GM19240 (cell line): ENCODE results near the gene PAQR6.

Experiments
- DNase-seq: peaks from one replicate; pipeline ENCODE4 v3.0.0; 2011; ENCODE audit warnings: low spot score; ENCODE audit not compliant: insufficient read length

Gene PAQR6

DNA sequence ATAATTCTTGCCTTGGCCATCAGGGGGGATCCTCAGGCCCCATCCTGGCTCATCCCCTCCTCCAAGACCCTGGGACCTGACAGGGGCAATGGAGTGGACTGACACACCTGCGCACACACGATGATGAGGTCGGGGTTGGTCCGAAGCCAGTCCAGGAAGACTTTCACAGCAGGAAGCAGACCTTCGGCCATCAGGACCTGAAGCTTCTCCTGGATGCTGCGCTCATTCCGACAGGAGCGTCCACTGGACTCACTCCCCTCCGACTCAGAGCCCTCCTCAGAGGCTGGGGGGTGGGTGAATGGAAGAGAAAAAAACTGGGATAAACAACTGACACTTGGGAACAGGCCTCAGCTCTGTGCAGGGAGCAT, 15.4 kb upstream of the PAQR6 start:
- DNase-seq: no peak

DNA sequence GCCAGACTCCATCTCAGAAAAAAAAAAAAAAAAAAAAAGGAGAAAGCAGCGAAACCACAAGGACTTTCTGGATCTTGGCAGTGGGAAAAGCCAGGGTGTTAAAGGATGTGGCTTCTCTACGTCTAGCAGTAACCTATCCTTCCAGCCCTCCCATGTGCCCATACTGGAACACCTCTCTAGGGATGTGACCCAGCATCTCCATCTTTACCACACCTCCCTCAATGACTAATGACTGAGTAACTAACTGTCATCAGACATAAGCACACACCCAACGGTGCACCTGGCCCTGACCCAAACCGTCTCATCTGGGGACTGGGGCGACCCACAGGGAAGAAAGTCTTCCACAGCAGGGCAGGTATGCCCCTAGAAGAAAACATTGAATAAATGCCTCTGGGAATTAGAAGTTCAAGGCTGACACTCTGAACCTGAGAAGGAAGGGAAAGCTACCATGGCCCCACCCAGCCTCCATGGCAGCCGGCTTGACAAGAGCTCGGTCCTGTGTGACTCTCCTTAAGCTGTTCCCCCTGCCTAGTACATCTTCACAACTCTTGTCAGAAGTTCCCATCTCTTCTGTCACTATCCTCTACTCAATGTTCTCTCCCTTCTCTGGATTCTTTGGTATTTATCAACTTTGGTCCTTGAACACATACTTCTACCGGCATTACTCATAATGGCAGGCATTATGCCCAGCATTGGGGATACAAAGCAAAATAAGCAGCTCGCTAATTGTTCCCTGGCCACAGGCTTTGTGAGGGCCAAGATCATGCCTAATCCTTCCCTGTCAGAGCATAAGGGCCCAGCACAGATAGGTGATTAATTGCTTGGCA, 14.8 kb upstream of the PAQR6 start:
- DNase-seq: no peak

DNA sequence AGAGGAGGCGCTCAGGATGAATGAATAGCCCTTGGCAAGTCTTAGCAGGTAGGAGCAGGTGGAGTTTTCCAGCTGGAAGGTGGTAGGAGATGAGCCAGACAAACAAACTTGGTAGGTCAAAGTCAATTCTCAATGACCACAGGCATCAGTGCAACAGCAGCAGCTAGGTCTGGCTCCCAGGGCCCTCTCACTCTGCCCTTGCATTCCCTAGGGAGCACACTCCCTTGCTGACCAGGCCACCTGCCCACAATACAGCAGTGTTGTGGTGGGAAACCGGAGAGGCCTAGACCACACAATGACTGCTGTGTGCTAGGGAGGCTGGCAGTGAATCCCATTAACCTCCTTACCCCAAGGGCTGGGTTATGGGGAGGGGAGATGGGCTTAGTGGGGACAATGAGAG, 13.0 kb upstream of the PAQR6 start:
- no peak for DNase-seq

DNA sequence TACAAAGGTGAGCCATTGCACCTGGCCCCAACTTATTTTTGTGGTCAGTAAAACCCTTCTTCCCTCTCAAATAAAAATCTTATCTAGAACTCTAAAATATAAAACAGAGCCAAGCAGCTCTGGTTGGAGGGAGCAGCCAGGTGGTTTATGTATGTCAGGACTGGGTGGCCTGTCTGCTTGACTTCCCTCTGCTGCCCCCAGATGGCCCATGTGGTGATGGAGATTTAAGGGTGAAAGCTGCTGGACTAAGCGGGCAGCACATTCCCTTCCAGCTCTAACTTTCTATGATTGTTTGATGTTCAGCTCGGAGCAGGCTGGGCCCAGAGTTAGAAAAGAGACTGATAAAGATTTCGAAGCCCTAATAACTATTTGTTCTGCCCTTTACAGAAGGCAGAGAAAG, 11.9 kb upstream of the PAQR6 start:
- DNase-seq: no peak

DNA sequence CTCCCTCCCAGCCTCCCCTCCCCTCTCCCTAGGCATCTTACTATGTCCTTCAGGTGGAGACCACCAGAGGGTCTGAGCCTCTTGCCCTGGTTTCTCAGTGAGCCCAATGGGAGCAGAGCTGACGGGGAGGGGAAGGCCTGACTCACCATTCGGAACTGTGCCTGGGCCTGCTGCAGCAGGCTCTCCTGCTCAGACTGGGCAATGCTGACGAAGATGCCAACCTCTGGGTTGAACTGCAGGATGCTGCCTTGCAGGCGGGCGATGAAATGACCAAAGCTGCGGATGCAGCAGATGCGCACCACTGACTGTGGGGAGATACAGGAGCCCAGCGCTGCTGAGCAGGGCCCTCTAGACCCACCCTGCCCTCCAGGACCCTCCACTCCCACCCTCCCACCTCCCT, 11.0 kb upstream of the PAQR6 start:
- DNase-seq: no peak

DNA sequence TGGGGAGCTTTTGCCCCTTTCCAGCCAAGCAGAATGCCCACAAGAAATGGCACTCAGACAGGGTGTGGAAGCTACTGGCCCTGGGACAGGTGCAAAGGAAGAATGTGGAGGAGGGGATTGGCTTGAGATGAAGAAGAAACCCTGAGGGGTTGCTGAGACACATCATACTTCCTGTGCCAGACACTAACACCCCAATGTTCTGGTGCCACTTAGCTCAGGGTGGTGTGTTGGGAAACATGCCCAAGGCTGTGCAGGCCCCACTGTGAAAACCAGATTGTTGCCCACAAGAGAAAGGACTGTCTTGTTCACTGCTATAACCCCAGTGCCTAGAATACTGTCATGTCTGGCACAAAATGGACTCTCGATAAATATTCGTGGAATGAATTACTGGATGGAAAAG, 9.9 kb upstream of the PAQR6 start:
- no peak for DNase-seq

DNA sequence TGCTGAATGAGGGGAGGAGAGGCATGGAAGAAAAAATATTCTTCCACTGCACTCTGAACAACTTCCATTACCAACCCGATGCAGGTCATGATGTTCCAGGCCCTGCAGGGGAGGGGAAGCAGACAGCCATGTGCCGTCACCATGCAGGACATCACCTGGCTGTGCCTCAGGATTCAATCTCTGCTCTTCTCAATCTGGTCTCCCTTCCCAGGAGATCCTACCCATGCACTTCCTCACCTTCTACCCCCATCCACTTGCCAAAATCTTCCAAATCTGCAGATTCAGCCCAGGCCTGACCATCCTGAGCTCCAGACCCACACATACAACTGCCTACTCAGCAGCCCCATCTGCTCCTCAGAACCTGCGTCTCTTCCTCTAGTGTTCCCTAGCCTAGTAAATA, 5.8 kb upstream of the PAQR6 start:
- DNase-seq: no peak

DNA sequence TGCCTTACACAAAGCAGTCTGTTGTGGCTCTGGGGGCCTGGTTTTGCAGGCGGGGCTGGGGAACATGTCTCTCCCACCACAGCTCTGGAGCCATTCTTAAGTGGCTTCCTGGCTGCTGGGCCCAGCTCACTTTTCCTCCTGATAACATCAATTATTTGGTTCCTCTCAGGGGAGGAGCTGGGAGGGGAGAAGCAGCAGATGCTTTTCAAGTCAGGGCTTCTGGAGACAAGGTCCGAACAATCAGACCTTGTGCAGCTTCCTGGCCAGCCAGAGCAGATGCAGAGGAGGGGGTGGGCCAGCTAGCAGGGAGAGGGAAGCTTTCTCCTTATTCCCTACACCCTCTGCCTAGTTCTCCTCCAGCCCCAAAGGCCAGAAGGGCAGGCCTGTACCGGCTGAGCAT, 3.7 kb upstream of the PAQR6 start:
- DNase-seq: no peak

DNA sequence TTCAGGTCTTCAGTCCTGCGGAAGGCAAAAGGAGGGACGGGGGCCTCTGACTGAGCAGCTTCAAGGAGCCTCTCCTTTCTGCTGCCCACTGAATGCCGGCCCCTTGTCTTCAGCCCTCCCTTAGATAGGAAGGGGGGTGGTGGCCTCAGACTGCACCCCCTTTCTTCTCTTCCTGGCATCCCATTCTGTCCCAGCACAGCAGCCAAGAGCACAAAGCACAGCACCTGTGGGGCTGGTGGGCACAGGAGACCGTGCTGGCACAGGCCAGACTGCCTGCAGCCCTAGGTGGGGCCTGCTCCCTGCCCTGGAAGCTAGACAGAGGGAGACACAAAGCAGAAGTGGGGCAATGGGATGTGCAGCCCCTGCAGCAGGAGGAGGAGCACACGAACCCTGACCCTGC, 1.7 kb upstream of the PAQR6 start:
- no peak for DNase-seq

DNA sequence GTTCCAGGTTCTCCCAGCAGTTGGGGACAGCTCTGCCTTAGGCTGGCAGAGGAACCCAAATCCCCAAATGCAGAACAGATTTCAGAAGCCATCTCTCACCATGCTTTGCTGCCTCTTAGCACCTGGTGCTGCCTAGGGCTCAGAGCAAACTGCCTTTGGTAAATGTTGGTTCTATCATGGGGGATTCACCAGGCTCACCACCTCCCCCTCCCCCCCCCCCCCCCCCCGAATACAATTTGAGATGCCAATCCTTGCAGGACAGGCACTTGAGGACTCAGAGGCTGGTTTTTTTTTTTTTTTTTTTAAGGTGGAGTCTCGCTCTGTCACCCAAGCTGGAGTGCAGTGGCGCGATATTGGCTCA, 447 bp upstream of the PAQR6 start:
- DNase-seq: no peak

DNA sequence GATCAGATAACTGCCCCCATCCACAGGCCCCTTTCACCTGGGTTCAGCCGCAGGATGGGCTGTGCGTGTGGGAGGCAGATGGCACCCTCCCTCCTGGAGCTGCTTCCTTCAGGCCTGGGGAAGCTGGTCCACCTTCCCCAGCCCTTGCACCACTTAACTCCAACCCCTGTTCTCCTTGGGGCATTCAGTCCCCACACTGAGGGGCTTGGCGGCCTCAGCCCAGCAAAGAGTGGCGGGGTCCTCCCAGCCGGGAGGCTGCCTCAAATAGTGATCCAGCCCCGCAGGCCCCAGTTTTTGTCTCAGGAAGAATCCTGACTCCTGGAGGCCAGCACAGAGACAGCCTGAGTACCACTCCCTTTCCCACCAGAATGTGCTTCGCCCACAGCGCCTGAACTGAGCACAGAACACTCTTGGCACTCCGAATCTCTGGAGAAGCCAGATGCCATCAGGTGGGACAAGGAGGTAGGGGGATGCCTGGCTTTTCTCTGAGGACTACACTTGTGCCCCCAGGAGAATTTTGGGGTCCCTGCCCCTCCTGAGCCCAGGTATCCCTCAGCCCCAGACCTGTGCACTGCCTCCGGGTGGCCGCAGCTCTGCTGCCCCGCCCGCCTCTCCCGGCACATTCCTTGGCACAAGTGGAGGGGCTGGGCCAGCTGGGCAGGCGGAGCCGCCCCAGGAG, 936 bp downstream of the PAQR6 start:
- DNase-seq: no peak

DNA sequence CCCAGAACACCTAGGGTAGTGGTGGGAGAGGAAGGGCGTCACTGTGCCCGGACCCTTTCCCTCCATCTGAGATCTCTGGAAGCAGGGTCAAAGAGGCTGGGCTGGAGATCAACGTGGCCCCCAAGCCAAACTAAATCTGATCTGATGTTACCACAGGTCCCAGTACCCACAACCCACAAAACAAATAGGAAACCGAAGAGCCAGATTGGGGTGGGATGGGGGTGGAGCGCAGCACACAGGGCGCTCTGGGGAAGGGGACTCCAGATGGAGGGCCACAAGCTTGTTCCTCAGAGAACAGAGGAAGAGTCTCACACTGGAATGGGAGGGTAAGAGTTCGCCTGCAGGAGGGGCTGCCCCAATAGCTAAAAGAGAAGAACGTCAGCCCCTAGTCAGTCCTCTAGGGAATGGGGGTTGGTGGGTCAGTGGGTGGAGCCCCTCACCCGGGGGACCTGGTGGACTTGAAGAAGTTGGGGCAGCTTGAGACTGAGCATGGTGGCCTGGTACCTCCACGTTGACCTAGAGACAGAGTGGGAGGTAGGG, 1.5 kb downstream of the PAQR6 start:
- DNase-seq: no peak

DNA sequence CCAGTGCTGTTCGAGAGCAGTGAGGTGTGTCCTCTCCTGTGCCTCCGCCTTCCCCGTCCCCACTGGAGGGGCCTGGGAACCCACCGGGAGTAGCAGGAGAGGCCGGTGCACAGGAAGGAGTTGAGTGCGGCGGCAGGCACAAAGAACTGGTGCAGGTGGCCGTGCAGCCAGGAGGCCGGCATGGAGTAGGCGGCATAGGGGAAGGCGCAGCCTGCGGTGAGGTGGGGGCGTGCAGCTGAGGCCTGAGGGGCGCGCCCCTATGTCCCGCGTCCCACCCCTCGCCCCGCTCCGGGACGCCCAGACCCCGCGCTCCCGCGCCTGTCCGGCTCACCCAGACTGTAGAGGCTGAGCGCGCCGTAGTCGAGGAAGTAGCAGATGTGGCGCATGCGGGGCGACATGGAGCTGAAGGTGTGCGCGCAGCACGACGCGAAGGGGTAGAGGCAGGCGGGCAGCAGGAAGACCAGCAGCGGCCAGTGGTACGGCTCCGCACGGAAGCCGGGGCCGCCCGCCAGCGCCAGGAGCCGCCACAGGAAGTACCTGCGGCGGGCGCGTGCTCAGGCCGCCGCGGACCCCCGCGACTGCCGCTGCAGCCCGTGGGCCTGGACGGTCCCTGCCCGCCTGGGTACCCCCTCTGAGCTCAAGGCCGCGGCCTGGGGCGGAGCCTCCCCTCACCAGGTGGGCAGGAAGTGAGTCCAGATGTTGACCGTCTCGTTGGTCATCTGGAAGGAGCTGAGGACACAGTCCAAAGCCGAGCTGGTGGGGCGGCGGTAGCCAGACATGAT, 2.2 kb downstream of the PAQR6 start:
- no peak for DNase-seq

DNA sequence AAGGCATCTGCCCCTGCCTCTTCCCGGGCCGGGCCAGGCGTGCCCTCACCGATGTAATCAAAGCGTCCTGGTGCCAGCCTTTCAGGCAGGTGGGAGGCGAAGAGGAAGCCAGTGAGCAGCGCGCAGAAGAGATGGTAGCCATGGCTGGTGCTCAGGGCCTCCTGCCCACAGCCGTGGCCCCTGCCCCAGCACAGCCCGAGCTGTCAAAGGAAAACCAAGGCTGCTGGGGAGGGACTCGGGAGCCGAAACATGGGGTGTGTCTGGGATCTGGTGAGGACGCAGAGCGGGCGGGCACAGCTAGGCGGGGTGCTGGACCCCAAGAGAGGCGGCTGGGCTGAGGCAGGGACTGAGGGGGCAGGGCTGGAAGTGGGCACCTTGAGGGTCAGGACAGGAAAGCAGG, 3.1 kb downstream of the PAQR6 start:
- DNase-seq: no peak

DNA sequence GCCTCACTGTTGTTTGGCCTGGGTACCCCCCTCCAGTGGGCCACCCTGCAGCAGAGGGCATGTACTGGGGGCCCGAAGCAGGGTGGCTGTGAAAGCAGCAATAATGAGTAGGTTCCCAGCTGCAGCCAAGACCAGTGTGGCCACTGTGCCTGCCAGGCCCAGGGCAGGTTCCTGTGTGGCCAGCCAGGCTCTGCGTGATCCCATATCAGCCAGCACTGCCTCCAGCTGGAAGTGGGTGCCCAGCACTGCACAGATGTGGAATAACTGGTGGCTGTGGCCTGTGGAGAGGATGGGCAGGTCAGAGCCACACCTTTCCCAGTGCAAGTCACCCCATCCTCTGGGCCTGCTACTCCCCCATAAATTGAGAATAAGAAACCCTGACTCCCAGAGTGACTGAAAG, 3.7 kb downstream of the PAQR6 start:
- DNase-seq: no peak

DNA sequence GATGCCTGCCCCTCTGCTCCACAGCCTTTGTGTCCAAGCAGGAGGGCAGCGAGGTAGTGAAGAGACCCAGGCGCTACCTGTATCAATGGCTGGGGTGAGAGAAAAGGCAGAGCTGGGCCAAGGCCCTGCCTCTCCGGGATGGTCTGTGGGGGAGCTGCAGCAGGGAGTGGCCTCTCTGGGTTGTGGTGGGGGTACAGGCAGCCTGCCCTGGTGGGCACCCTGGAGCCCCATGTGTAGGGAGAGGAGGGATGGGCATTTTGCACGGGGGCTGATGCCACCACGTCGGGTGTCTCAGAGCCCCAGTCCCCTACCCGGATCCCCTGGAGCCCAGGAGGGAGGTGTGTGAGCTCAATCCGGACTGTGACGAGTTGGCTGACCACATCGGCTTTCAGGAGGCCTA, 5.1 kb downstream of the PAQR6 start:
- no peak for DNase-seq

DNA sequence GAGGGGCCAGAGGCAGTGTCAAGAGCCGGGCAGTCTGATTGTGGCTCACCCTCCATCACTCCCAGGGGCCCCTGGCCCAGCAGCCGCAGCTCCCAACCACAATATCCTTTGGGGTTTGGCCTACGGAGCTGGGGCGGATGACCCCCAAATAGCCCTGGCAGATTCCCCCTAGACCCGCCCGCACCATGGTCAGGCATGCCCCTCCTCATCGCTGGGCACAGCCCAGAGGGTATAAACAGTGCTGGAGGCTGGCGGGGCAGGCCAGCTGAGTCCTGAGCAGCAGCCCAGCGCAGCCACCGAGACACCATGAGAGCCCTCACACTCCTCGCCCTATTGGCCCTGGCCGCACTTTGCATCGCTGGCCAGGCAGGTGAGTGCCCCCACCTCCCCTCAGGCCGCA, 5.9 kb downstream of the PAQR6 start, which contains the start of gene BGLAP:
Gene BGLAP, plus strand, starts transcription at position 259 of the 400 bp plus-strand sequence. Its CDS starts 48 bp downstream, at position 307.
- DNase-seq: no peak

DNA sequence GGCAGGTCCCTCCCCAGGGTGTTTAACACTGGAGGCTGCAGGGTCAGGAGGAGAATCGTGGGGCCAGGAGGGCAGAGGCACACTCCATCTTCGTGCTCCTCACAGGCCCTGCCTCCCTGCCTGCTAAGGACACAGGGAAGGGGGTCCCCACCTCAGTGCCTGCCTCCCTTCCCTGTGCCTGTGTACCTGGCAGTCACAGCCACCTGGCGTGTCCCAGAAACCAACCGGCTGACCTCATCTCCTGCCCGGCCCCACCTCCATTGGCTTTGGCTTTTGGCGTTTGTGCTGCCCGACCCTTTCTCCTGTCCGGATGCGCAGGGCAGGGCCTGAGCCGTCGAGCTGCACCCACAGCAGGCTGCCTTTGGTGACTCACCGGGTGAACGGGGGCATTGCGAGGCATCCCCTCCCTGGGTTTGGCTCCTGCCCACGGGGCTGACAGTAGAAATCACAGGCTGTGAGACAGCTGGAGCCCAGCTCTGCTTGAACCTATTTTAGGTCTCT, 6.5 kb downstream of the PAQR6 start:
- DNase-seq: no peak

DNA sequence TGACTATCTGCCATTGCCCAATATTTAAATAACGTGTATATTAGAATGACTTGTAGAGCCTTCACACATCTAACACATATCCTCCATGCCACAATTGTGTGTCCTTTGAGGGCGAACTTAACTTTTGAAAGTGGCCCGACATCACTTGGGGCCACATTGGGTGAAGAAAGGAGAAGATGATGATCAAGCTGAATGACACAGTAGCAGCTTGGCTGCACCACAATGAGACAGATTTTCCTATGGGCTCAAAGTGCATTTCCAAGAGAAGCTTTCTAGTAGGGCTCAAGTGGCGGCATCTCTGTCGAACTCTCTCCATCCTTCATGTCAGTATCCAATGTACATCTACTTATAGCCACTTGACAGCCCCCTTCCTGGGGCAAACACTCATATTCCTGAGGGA, 9.6 kb downstream of the PAQR6 start:
- DNase-seq: no peak

DNA sequence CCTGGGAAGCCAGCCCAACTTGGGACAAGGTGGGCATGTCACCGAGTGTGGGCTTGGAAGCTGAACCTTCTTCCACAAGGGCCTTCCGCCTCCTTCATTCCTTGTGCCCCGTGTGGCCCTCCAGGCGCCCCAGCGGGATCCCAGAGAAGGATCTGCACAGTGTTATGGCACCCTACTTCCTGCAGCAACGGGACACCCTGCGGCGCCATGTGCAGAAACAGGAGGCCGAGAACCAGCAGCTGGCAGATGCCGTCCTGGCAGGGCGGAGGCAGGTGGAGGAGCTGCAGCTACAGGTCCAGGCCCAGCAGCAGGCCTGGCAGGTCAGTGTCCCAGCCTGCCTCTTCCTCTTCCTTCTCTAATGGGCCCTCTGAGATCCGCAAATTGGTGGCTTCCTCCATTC, 11.7 kb downstream of the PAQR6 start:
- DNase-seq: no peak

DNA sequence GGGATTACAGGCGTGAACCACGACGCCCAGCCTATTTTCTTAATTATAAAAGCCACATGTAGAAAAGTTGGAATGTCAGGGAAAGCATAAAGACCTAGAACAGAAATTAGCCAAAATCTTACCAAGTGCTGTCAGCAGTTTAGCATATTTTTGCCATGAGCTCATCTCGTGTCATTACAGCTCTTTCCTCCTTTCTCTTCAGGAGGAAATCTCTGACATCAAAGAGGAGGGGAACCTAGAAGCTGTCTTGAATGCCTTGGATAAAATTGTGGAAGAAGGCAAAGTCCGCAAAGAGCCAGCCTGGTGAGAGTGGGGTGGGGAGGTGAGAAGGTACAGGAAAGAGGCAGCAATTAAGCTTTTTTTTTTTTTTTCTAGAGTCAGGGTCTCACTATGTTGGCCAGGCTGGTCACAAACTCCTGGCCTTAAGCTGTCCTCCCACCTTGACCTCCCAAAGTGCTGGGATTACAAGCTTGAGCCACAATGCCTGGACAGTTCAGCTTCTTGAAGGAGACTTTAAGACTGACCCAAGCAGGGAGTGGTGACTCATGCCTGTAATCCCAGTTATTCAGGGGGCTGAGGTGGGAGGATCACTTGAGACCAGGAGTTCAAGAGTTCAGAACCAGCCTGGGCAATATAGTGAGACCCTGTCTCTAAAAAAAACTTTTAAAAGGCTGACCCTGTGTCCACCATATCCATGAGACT, 14.3 kb downstream of the PAQR6 start:
- no peak for DNase-seq
